HS-5 (cell line): ENCODE results near the gene MUC20.

Experiments used
- DNase-seq: peaks from one replicate; pipeline ENCODE4 v3.0.0-alpha.2; 2012; ENCODE audit warnings: low read depth

The MUC20 gene

DNA sequence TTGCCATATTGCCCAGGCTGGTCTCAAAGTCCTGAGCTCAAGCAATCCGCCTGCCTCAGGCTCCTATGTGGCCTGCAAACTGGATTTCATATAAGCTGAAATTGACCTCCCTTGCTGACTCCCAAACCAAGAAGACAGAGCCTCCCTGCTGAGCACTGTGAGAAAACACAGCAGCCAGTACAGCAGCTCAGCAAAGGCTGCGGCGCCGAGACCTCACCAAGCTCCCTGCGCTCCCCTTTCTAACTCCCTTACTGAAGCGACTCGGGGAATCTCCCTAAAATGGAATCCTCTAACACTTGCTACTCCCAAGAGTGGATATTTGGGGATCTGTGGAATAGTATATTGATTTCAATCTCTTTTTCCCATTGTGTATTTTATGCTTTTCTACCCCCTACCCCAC lies 34.6 kb downstream of the MUC20 start:
- no peak for DNase-seq

GRCh38 chr3:195755791-195756676 lies 35.3 kb downstream of the MUC20 start:
- no peak for DNase-seq

DNA sequence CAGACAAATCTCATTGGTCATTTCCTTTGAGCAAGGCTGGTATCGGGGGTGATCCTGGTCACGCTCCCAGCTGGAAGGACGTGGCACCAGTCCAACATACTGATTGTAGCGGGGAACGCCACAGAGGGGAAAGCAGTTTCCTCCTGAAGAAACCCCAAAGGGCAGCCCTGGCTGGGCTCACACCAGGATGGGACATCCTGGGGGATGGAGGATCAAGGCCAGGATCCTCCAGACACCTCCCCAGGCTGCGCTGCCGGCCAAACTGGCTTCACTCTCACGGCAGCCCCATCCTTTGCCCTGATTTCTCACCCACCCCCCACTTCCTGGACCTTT lies 36.6 kb downstream of the MUC20 start:
- no peak for DNase-seq

DNA sequence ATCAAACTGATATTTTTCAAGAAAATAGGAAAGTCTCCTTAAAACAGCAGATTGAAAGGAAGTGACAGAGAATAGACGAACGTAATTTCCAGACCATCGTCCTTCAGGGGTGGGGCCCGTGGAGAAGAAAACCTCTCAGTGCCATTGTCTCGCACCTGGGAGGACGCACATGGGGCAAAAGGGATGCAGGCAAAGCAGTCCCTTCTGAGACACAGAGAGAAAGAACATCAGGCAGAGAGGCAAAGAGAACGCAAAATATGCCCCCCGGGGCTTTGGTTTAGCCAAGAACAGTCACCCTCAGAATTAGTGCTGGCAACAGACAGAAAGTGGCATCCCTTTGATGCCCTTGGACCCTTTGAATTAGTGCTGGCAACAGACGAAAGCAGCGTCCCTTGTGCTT lies 37.0 kb downstream of the MUC20 start:
- DNase-seq, result no peak

GRCh38 chr3:195758721-195759353 lies 38.1 kb downstream of the MUC20 start:
- no peak for DNase-seq

GRCh38 chr3:195760345-195761122 lies 39.8 kb downstream of the MUC20 start:
- no peak for DNase-seq

GRCh38 chr3:195761123-195761566 lies 40.4 kb downstream of the MUC20 start:
- DNase-seq, result no peak

DNA sequence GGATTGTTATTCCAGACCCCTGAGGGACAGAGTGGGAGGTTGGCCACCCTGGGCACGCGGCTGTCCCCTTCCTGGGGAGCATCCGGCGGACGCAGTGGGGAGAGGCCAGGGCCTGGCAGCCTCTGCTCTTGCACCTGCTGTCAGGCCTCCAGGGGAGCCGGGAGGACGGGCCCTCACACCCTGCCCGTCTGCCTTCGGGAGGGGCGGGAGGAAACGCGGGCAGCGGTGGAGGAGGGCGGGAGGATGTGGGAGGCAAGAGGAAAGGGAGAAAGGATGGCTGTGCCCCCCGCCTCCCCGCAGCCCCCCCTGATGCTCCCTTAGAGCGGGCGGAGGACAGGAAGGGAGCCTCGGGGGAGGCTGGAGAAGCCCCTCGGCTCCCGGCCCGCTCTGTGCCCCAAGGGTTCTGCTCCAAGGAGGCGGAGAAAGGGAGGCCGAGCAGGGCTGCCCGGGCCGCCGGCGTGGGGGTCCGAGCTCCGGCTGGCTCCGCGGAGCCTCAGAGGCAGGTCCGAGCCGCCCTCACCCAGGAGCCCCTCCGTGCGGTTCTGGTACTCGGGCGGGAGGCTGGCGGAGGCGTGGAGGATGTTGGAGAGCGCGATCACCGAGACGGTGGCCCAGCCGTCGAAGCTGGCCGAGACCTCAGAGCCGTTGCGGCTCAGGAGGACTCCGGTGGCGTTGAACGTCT lies 40.9 kb downstream of the MUC20 start:
- no peak for DNase-seq

DNA sequence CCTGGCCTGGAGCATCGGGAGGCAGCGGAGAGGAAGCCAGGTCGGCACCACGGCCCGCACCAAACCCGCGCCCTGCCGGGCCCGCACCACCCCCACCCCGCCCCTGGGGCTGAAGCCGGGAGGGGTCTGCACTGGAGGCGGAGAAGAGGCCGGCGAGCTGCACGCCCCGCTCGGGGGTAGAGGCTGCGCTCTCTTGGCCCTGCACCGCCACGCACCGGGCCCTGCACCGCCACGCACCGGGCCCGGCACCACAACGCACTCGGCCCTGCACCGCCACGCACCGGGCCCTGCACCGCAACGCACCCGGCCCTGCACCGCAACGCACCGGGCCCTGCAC lies 41.4 kb downstream of the MUC20 start:
- DNase-seq, result no peak

DNA sequence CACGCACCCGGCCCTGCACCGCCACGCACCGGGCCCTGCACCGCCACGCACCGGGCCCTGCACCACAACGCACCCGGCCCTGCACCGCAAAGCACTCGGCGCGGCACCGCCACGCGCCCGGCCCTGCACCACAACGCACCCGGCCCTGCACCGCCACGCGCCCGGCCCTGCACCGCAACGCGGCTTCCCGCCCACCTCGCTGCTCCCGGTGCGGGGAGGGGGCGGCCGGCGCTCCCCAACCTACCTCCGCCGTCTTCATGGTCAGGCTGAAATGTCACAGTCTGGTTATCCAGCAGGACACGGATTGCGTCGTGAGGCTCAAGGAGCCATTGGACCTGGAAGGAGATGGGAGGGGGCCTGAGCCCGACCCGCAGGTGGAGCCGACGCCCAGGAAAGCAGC lies 41.8 kb downstream of the MUC20 start:
- no peak for DNase-seq

GRCh38 chr3:195763076-195763830 lies 42.5 kb downstream of the MUC20 start:
- DNase-seq, result no peak

DNA sequence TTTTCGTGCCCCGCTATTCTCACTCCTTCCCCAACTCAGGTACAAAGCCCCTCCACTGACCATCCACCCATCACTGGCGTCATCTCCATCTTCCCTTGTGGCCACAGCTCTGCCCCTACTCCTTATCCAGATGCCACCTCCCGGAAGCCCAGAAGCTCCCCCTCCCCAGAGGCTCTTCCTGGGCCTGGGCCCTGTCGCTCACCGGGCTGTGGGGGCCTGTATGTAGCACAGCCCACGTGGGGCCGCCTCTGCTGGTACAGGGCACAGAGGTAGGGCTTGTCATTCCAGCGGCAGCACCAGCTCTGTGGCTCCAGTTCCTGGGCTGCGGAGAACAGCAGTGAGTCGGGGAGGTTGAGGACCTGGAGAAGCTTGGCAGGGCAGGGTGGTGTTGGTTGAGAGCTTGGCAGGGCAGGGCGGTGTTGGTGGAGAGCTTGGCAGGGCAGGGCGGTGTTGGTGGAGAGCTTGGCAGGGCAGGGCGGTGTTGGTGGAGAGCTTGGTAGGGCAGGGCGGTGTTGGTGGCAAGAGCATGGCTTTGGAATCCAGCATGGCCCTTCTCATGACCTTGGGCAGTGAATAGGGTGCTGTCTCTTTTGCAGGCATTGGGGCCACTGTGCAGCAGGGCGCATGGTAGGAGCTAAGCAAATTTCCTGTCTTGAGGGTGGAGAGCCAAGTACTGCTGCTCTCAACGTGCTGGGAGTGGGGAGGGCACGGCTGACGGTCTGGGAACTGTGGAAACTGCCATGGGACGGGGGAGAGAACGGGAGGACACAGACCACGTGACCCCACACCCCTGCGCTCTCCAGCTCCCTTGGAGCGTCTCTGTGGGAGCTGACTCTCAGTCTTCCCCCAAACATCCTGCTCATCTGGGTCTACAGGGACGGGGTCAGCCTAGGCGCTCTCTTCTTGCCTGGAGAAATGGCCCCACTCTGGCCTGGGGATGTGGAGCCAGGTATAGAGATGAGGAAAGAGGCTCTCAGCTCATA lies 43.4 kb downstream of the MUC20 start:
- DNase-seq, result no peak

DNA sequence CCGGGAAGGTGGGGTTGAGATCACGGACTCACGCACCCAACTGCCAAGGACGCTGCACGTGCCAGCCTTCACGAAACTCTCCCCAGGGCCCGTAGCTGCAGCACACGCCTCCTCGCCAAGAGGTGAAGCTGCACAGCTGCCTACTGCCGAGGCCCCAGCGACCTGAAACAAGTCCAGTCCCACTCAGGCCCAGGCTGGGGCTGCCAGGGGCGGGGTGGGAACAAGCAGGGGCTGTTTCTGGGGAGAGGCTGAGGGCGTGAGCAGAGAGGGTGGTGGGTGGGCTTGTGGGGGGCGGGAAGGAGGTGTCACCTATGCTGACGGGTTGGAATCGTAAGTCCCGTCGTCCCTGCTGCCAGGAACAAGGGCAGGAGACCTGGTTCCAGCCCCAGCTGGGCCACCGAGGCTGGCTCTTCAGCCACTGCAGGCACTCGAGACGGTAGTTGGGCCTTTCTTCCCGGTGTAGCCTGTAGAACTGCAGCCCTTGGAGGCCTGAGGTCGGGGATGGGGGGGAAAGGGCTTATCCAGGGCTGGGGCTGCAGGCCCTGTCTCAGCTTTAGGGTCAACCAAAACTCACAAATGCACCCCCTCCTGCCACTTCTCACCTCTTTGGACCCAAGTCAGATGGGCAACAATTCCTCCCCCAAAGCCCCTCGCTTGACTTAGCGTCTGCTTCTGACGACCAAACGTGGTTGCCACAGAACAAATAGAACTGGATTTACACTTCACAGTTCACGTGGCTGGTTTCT lies 44.4 kb downstream of the MUC20 start:
- DNase-seq, result no peak

GRCh38 chr3:195766671-195767070 lies 45.9 kb downstream of the MUC20 start:
- no peak for DNase-seq

GRCh38 chr3:195767792-195768191 lies 47.0 kb downstream of the MUC20 start:
- DNase-seq, result no peak

- DNase-seq, result no peak
These were observed 47.6 kb downstream of the MUC20 start for GRCh38 chr3:195768414-195768813.

DNA sequence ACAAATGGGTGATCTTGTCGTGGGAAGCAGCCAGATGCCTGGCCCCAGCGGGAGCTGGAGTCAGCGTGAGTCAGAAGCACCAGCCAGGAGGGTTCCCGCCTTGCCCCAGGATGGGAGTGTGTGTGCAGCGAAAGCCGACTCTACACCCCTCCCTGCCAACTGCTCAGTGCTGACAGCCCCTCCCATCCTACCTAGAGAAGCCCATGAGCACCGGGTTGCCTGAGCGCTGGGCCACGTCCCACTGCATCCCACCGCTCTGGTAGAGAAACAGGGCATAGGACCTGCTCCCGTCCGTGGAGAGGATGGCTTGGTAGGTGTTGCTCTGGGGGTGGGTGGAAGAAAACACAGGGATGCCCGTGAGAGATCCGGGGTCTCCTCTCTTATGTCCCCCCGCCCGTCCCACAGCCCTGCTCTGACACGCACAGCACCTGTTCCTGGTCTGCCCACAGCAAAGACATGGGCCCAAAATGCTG lies 48.1 kb downstream of the MUC20 start:
- DNase-seq, result no peak

GRCh38 chr3:195769551-195769950 lies 48.8 kb downstream of the MUC20 start:
- no peak for DNase-seq

DNA sequence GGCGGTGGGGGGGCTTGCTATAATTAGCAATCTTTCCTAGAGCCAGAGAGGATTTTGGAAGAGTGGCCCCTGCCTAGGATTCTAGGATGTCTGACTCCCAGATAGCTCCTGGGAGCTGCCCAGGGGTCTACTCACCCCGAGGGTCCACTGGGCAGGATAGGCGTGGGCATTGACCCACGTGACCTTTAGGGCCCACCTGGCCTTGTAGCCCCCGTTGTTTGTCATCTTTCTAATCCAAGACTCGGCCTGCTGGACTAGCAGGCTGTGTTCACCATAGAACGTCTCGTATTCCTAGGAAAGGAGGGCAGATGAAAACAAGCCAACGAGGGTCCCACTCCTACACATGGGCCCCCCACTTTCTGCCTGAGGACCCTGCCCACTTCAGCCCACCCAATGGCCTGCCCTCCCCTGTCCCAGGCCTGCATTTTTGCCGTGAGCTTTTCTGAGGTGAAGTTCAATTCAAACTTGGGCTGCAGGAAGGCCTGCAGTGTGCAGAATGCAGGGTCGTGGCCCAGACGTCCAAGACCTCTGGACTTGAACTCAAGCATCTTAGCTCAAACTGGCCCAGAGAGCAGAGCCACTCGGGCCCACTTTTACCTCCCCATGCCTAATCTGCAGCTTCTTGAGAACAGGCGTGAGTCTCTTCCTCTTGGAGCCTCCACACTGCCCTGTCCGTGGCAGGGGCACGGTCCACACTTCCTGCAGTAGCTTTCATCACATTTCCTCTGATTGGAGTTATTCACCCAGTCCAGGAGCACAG lies 49.5 kb downstream of the MUC20 start:
- DNase-seq, result no peak
